GM18519 (cell line): ENCODE measurements around the gene KATNIP.

Experiments used
- ATAC-seq: cut with Tn5 transposase; IDR thresholded peaks from one replicate; pipeline ENCODE4 v1.9.1; 2021; ENCODE audit warnings: mild to moderate bottlenecking, moderate library complexity; ENCODE audit not compliant: unreplicated experiment, low FRiP score

The KATNIP gene

GRCh38 chr16:27549746-27550581 is at the start of gene KATNIP, which contains the start of gene GTF3C1:
Gene KATNIP, plus strand, starts transcription at chr16:27550144. Its CDS starts 27 bp downstream, at chr16:27550171.
Gene GTF3C1, minus strand, starts transcription at chr16:27549913. Its CDS starts 23 bp downstream, at chr16:27549890.
- ATAC-seq = peak; percentile 94

GRCh38 chr16:27500801-27501200 is 49.1 kb upstream of the KATNIP start:
- no peak for ATAC-seq

GRCh38 chr16:27503662-27504061 is 46.3 kb upstream of the KATNIP start:
- ATAC-seq = no peak

- ATAC-seq = no peak
These were observed 44.4 kb upstream of the KATNIP start for GRCh38 chr16:27505297-27506236.

GRCh38 chr16:27506771-27507170 is 43.2 kb upstream of the KATNIP start:
- no peak for ATAC-seq

- no peak for ATAC-seq
These were observed 41.5 kb upstream of the KATNIP start for GRCh38 chr16:27508476-27508875.

DNA sequence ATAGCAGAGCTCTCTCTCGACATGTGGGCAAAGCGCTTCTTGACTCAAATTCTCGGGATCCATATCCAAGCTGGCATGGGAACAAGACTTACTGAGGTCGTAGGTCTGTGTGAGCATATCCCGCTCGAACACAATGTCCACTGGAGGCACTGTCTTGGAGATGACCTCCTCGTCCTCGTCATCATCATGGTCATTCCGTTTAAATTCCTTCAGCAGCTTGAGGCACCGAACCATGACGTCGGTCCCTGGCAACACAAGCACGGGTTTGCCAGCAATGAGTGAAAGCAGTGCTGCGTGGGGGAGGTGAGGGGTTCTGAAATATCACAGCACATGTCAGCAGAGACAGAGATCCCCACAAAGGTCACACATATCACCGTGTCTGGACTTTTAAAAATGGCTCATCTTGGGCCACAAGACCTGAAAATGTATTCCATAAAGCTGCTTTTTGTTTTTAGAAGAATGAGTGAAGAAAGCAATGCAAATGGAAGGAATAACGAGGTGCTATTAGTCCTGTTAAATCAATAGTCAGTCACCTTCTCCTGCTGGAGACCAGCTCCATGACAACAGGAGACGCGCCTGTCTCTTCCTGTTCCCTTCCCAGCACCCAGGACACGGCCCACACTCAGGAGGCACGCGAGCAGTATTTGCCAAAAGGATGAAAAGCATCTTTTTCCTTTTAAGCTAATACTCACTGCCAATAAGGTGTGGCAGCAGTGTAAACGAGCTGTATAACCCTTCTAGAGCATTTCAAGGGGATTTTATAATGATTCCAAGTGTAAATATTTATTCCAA is 38.1 kb upstream of the KATNIP start:
- ATAC-seq = no peak

GRCh38 chr16:27514806-27515205 is 35.1 kb upstream of the KATNIP start:
- no peak for ATAC-seq

DNA sequence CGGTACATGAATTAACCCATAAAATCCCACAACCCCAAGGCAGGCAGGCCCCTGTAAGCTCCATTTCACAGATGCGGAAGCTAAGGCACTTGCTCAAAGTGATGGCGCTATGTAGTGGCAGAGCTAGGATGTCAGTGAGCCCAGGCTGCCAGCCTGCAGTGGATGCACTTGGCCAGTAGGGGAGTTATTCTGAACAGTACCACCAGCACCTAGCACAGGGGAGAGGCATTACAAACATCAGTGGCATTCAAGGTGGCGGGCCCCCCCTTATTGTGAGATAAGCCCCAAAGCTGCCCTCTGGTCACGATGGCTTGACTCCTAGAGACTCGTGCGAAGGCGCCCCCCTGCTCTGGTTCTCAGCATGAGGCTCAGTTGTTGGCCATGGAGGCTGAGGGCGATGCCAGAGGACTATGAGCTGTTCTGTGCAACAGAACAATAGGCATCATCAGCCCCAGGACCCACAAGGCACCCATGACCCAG is 34.0 kb upstream of the KATNIP start:
- ATAC-seq = no peak

DNA sequence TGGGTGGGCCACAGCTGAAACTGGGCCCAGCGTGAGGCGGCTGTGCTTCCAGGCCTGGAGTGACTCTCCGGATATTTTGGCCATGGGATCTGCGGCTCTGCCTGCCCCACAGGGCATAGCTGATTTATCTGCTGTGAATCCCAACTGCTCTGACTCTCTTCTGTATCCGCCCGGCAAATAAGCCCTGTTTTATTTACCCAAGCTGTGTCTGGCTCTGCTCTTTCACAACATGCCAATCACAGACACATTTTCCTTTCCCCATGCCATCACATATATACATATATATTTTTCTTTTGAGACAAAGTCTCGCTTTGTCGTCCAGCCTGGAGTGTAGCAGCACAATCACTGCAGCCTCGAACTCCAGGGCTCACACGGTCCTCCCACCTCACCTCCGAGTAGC is 33.6 kb upstream of the KATNIP start:
- no peak for ATAC-seq

DNA sequence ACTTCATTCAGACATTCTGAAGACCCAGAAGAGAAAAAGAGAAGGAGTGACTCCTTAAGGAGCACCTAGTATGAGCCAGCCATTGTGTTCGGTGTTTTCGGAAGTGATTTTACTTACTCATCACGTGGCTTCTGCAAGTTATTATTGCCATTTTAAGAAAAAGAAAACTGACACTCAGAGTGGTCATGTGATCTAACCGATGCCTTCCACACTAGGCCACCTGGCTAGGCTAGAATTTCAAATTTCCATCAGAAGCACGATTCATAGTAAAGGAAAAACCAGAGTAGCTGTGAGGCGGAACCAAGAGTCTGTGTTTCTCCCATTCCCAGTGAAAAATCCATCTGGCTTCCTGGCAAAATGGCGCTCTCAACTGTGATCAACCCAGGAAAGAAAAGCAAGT is 32.3 kb upstream of the KATNIP start:
- no peak for ATAC-seq

DNA sequence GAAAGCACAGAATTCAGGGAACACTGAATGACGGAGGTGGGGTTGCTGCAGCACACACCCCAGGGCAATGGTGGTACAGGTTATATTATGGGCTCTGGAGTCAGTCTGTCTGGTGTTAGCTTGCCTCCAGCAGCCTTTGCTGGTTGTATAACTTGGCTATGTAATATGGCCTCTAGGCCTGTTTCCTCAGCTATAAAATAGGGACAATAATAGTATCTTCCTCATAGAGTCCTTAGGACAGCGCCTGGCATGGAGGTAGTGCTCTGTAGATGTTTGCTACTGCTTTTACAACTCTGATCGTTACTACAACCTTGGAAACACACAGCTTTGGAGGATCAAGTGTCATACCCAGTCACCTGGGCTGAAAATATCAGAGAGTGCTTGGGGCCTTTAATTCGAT is 31.7 kb upstream of the KATNIP start:
- ATAC-seq = no peak

DNA sequence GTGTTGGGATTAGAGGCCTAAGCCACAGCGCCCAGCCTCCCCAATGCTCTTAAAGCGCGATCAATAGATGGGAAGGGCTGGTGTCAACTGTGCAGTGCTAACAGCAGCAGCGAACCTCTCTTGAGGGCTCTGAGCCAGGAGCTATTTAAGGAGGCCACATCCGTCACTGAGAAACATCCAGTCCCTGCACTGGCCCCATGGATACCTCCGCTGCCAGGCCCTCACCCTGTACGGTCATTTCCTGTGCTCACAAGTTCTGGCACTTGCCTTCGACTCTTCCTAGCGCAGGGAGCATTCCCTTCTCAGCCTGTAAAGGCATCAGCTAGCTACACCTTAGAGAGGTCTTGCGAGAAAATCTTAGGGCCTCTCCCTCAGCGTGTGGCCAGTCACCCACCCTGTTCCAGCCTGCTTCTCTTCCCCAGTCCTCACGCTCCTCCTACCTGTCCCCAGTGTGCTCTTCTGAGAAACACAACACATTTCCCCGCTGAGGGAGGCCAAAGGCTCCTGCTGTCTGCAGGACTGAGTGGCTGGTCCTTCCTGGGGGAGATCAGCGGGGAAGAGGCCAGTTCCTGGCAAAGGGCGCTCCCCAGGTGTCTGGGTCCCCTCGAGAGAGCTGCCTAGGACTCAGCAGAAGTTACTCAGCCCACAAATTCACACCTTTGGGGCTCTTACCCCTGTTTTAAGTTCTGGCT is 28.8 kb upstream of the KATNIP start:
- ATAC-seq = no peak

- no peak for ATAC-seq
These were observed 27.7 kb upstream of the KATNIP start for GRCh38 chr16:27522173-27522707.

DNA sequence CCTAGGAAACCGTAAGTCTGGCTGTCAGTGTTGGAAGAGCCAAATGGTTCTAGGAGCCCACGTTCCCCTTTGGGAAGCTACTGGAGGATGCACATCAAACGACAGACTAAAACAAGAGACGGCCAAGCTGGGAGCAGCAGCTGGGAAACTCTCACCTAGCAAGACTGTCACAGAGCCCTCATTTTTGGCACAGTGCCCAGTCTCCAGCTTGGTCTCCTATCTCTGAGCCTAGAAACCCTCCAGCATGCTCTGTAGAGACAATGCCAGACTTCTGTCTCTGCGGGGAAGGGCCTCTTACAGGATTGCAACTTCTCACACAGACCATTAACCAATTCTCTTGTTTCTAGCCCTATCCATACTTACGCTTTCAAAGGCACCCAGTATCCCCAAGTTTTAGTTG is 23.8 kb upstream of the KATNIP start:
- ATAC-seq = no peak

- ATAC-seq = no peak
These were observed 21.6 kb upstream of the KATNIP start for GRCh38 chr16:27528294-27528693.

DNA sequence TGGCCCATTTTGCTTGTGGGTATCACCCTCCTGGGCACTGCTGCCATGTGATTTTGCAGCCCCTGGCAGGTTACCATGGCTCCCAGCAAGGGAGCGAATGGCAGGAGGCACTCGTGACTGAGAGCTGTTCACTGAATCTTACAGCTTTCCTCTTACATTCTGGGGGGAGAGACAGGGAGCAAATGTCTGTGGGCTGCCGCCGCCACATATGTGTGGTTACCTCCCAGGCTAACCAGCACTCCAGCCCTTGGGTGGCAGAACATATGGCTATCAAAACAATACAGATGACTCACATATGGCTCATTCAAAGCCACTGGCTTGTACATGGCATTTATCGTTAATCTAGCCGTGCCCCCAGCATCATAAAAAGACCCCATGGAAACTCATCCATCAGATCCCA is 20.0 kb upstream of the KATNIP start:
- ATAC-seq = no peak

- ATAC-seq = no peak
These were observed 18.8 kb upstream of the KATNIP start for GRCh38 chr16:27531186-27531585.
